GM23338 (cell line): ENCODE results near the gene TUBG1.

Experiments
- CREB1 ChIP-seq: fragments of 250-450 bp; sonication (Bioruptor Pico); IDR thresholded peaks from 2 replicates; pipeline ENCODE4 v1.5.0; 2020; ENCODE audit warnings: low read depth, mild to moderate bottlenecking, moderate library complexity
- CTCF ChIP-seq, 2 experiments: fragments of 200-600 bp in 1 of 2; sonication (generic) in 1 of 2; conservative IDR thresholded peaks; 2 replicates each; pipeline versions ENCODE4 v1.5.1 to v1.6.1; 2016 to 2017; ENCODE audit warnings: antibody characterized with exemption in 2 of 2, low read depth in 2 of 2, mild to moderate bottlenecking in 2 of 2, moderate library complexity in 1 of 2
- EZH2 ChIP-seq: fragments of 200-600 bp; sonication (generic); IDR thresholded peaks from one replicate; pipeline ENCODE4 v1.8.0; 2017; ENCODE audit warnings: antibody characterized with exemption, mild to moderate bottlenecking, low read depth; ENCODE audit not compliant: unreplicated experiment
- EZH2phosphoT487 ChIP-seq: fragments of 200-600 bp; sonication (generic); IDR thresholded peaks from one replicate; pipeline ENCODE4 v1.8.1; 2018; ENCODE audit warnings: antibody characterized with exemption; ENCODE audit not compliant: unreplicated experiment
- NANOG ChIP-seq: IDR thresholded peaks from 2 replicates; pipeline ENCODE4 v1.6.1; 2016; ENCODE audit warnings: antibody characterized with exemption, borderline replicate concordance
- POLR2AphosphoS5 ChIP-seq: IDR thresholded peaks from 2 replicates; pipeline ENCODE4 v1.6.1; 2016; ENCODE audit warnings: antibody characterized with exemption, low read depth
- REST ChIP-seq: IDR thresholded peaks from one replicate; pipeline ENCODE4 v1.6.1; 2018; ENCODE audit warnings: antibody characterized with exemption; ENCODE audit not compliant: unreplicated experiment
- STAT1 ChIP-seq: IDR thresholded peaks from one replicate; pipeline ENCODE4 v1.6.1; 2016; ENCODE audit warnings: antibody characterized with exemption; ENCODE audit not compliant: unreplicated experiment
- ZNF114 ChIP-seq: fragments of 250-450 bp; sonication (Bioruptor Pico); IDR thresholded peaks from 2 replicates; pipeline ENCODE4 v1.5.0; 2020; ENCODE audit warnings: mild to moderate bottlenecking, moderate library complexity
- ZNF331 ChIP-seq: fragments of 250-450 bp; sonication (Bioruptor Pico); IDR thresholded peaks from 2 replicates; pipeline ENCODE4 v1.5.0; 2020; ENCODE audit warnings: low read depth, mild to moderate bottlenecking, moderate library complexity
- ZNF462 ChIP-seq: fragments of 250-450 bp; sonication (Bioruptor Pico); IDR thresholded peaks from 2 replicates; pipeline ENCODE4 v1.5.0; 2020; ENCODE audit warnings: mild to moderate bottlenecking, moderate library complexity

- TF ChIP-seq CTCF (conservative IDR thresholded peaks at IDR 0.05; ENCODE audit: low read depth in 2 of 2) (no peak), EZH2 (no peak), REST (no peak), EZH2phosphoT487 (no peak), POLR2AphosphoS5 (no peak), CREB1 (CRISPR knock-in tag) (no peak), ZNF462 (CRISPR knock-in tag) (no peak), STAT1 (no peak), NANOG (no peak), ZNF331 (CRISPR knock-in tag) (no peak), ZNF114 (no peak)
Measured at GRCh38 chr17:42655528-42655927, 46.0 kb downstream of the TUBG1 start.
